Endothelial cell of umbilical vein (primary cell): ENCODE data around the gene SLC25A30.

Experiments
- EZH2 ChIP-seq: IDR thresholded peaks from 2 replicates; pipeline ENCODE4 v1.6.1; 2012; ENCODE audit warnings: borderline replicate concordance, low read depth, mild to moderate bottlenecking, moderate library complexity, low read length, inconsistent platforms; ENCODE audit not compliant: severe bottlenecking
- GATA2 ChIP-seq: IDR thresholded peaks from 2 replicates; pipeline ENCODE4 v1.7.0; 2011; ENCODE audit warnings: low read depth, mild to moderate bottlenecking, moderate library complexity, mixed read lengths, low read length; ENCODE audit not compliant: insufficient read length, insufficient read depth
- JUN ChIP-seq: IDR thresholded peaks from 2 replicates; pipeline ENCODE4 v1.6.1; 2011; ENCODE audit warnings: borderline replicate concordance, low read depth; ENCODE audit not compliant: insufficient read length, insufficient read depth
- MYC ChIP-seq: IDR thresholded peaks from one replicate; pipeline ENCODE4 v1.6.1; 2011; ENCODE audit warnings: mild to moderate bottlenecking, low read depth, low read length
- POLR2A ChIP-seq: IDR thresholded peaks from 2 replicates; pipeline ENCODE4 v1.6.1; 2012; ENCODE audit warnings: low read depth, mild to moderate bottlenecking, control low read depth, low read length
- POLR2AphosphoS5 ChIP-seq: IDR thresholded peaks from 2 replicates; pipeline ENCODE4 v1.6.1; 2012; ENCODE audit warnings: low read depth, mild to moderate bottlenecking, control low read depth, low read length, moderate library complexity; ENCODE audit not compliant: insufficient read depth
- TF ChIP-seq, protein P1 (sequence below), 2 donors: IDR thresholded peaks; 1 replicate in 1 of 2; 2 replicates in 1 of 2; pipeline ENCODE4 v1.5.1; 2011; ENCODE audit warnings: low read length in 2 of 2, mild to moderate bottlenecking in 2 of 2, moderate library complexity in 2 of 2, control low read depth in 1 of 2, inconsistent platforms in 1 of 2, low read depth in 1 of 2; ENCODE audit not compliant: insufficient read depth in 1 of 2; ENCODE audit errors: extremely low read depth in 1 of 2
- TF ChIP-seq, protein P2 (sequence below): IDR thresholded peaks from 2 replicates; pipeline ENCODE4 v1.6.1; 2011; ENCODE audit not compliant: insufficient read depth, insufficient read length

DNA sequence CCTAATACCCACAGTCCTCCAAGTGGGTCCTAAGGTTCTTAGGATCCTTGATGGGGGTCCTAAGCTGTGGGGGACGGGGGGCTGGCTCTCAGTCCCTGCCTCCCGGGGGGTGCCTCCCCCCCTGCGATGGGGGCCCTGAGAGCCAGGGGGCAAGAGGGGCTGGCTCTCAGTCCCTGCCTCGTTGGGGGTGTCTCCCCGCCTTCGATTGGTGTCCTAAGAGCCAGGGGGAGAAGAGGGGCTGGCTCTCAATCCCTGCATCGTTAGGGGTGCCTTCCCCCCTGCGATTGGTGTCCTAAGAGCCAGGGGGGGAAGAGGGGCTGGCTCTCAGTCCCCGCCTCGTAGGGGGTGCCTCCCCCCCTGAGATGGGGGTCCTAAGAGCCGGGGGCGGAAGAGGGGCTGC, 37.0 kb downstream of the SLC25A30 start:
- TF ChIP-seq POLR2AphosphoS5 (no peak), POLR2A (no peak), MYC (no peak), GATA2 (no peak), JUN (no peak), EZH2 (no peak)
- TF ChIP-seq, protein P1, sequence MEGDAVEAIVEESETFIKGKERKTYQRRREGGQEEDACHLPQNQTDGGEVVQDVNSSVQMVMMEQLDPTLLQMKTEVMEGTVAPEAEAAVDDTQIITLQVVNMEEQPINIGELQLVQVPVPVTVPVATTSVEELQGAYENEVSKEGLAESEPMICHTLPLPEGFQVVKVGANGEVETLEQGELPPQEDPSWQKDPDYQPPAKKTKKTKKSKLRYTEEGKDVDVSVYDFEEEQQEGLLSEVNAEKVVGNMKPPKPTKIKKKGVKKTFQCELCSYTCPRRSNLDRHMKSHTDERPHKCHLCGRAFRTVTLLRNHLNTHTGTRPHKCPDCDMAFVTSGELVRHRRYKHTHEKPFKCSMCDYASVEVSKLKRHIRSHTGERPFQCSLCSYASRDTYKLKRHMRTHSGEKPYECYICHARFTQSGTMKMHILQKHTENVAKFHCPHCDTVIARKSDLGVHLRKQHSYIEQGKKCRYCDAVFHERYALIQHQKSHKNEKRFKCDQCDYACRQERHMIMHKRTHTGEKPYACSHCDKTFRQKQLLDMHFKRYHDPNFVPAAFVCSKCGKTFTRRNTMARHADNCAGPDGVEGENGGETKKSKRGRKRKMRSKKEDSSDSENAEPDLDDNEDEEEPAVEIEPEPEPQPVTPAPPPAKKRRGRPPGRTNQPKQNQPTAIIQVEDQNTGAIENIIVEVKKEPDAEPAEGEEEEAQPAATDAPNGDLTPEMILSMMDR (IDR thresholded peaks at IDR 0.05; ENCODE audit: extremely low read depth in 1 of 2, insufficient read depth in 1 of 2, low read depth in 1 of 2, low read length in 2 of 2): no peak
- TF ChIP-seq, protein P2, sequence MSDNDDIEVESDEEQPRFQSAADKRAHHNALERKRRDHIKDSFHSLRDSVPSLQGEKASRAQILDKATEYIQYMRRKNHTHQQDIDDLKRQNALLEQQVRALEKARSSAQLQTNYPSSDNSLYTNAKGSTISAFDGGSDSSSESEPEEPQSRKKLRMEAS: no peak
